Bronchial epithelial cell (primary cell): ENCODE data around the gene LCP2. TPM values are rescaled to one million over a fixed set of nuclear protein-coding genes. Genes with fewer than 3 reads are reported as not detected.

Experiments used
- DNase-seq: peaks from one replicate; pipeline ENCODE4 v3.0.0-alpha.2; 2010; ENCODE audit warnings: low read depth
- FAIRE-seq: peaks from 2 replicates; lab custom pipeline; 2011; peaks lifted over from hg19 to GRCh38; lab: Jason Lieb, UNC
- H3K27me3 ChIP-seq: 2 replicates; pipeline ENCODE4 v1.5.1; 2011; ENCODE audit warnings: low read length; ENCODE audit not compliant: control insufficient read depth, insufficient read depth
- H3K36me3 ChIP-seq: 2 replicates; pipeline ENCODE4 v1.5.1; 2011; ENCODE audit warnings: low read length; ENCODE audit not compliant: control insufficient read depth, insufficient read depth
- H3K4me3 ChIP-seq: 2 replicates; pipeline ENCODE4 v1.5.1; 2011; ENCODE audit warnings: mild to moderate bottlenecking, low read depth, low read length, control low read depth
- total RNA-seq: library from RNA; depleted of rRNA; stranded (reverse); fragments of >200 nt; gene quantifications from 2 replicates; pipeline ENCODE4 v1.2.1, GENCODE V29; 2014
- TF ChIP-seq, protein P1 (sequence below): IDR thresholded peaks from 2 replicates; pipeline ENCODE4 v1.5.1; 2011; ENCODE audit warnings: mild to moderate bottlenecking, moderate library complexity, low read length, control low read depth, inconsistent platforms; ENCODE audit not compliant: insufficient read depth, severe bottlenecking

LCP2 gene
- total RNA-seq, 1 donor from 2014 or later: not detected

DNA sequence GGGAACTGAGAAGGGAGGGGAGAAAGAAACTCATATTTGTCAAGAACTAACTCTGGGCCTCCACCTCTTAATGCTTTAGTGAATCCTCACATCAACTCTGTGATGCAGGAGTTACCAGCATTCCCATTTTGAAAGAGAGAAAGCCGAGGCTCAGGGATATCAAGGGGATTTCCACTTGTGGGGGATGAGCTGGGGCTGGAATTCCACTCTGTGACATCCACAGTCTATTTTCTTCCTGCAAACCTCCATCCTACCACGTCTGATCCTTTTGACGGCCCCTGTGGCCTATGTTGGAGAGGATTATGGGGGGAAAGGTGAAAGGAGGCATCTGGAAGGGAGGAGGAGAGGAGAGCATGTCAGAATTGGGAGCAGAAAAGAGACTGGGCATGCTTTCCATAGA lies 9.0 kb downstream of the LCP2 start:
- Histone ChIP-seq H3K4me3 (no peak overlapping the region), H3K27me3 (no peaks in the 10 kb centered on the region), H3K36me3 (no peaks in the 10 kb centered on the region)
- TF ChIP-seq, protein P1, sequence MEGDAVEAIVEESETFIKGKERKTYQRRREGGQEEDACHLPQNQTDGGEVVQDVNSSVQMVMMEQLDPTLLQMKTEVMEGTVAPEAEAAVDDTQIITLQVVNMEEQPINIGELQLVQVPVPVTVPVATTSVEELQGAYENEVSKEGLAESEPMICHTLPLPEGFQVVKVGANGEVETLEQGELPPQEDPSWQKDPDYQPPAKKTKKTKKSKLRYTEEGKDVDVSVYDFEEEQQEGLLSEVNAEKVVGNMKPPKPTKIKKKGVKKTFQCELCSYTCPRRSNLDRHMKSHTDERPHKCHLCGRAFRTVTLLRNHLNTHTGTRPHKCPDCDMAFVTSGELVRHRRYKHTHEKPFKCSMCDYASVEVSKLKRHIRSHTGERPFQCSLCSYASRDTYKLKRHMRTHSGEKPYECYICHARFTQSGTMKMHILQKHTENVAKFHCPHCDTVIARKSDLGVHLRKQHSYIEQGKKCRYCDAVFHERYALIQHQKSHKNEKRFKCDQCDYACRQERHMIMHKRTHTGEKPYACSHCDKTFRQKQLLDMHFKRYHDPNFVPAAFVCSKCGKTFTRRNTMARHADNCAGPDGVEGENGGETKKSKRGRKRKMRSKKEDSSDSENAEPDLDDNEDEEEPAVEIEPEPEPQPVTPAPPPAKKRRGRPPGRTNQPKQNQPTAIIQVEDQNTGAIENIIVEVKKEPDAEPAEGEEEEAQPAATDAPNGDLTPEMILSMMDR: no peak
- FAIRE-seq (no peak), DNase-seq (no peak)

DNA sequence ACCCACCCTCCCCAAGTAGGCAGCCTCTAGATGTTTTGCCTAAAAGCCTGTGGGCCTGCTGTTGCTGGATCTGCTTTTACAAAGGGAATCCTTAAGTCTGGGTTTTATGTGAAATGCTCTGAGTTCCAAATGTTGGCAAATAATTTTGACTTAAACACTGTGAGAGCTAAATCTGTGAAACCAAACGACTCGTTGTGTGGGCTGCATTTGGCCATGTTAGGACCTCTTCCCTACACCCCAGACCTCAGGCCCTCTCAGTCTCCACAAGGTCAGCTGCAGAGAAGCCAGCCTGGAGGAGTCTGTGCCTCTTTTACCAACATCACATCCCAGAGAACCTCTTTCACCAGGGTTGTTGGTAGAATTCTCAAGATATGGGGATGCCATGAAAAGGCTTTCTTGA lies 9.4 kb downstream of the LCP2 start:
- H3K27me3 ChIP-seq: no peaks in the 10 kb centered on the region
- FAIRE-seq (no peak), DNase-seq (no peak)
- H3K36me3 ChIP-seq: no peaks in the 10 kb centered on the region
- H3K4me3 ChIP-seq: no peak overlapping the region
- TF ChIP-seq, protein P1: no peak

DNA sequence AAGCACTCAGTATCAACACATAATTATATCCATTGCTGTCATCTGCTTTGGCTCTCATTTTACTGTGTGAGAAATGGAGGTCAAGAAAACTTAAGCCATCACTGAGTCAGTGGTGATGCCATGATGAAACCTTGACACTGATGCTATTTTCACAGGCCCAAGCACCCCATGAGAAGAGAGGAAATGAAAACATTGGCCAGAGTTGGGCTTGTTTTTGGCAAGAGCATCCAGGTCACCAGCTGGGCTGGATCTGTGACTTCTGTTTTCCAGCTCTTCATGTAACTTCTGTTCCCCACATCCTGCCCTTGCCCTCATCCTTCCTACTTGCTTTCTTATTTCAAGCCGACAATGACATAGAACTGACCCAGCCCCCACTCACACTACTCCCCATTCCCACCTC lies 10.0 kb downstream of the LCP2 start:
- DNase-seq: no peak
- peak; percentile 60 for FAIRE-seq
- TF ChIP-seq, protein P1: no peak
- H3K27me3 ChIP-seq: no peaks in the 10 kb centered on the region
- H3K36me3 ChIP-seq: no peaks in the 10 kb centered on the region
- H3K4me3 ChIP-seq: no peak overlapping the region

DNA sequence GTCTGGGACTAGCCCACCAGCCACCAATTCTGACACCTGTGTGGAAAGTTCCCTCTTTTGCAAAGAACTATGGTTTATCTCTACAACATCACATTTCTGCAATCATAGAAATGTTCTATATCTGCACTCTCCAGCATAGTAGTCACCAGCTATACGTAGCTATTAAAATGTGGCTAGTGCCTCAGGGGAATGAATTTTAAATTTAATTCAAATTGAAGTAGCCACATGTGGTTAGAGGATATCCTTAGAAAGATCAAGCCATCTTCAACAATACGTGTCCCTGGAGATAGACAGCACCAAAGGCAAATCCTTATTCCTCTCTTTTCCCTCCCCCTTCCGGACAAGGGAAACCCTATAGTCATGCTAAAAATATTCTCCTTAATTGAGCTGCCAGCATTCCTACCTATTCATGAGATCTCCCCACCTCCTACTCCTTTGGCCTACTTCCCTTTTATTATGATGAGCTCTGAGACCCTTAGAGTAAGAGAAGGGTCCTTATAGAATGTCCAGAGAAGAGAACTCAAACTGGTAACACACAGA lies 11.1 kb downstream of the LCP2 start:
- H3K36me3 ChIP-seq: no peaks in the 10 kb centered on the region
- H3K27me3 ChIP-seq: no peaks in the 10 kb centered on the region
- DNase-seq (no peak), FAIRE-seq (no peak)
- TF ChIP-seq, protein P1: no peak
- H3K4me3 ChIP-seq: no peak overlapping the region

DNA sequence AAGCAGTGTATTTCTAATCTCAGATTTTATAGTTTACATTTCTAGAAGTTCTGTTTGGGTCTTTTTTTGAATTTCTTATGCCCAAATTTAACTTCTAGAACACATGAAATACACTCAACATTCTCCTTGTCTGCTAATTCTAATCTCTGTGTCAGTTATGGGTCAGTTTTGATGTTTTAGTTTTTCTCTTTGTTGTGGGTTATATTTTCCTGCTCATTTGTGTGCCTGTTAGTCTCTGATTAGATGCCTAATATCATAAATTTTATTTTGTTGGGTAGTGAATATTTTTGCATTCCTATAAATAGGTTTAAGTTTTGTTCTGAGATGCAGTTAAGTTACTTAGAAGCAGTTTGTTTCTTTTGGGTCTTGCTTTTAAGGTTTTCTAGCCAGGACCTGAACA lies 12.4 kb downstream of the LCP2 start:
- no peak overlapping the region for H3K4me3 ChIP-seq
- no peaks in the 10 kb centered on the region for H3K36me3 ChIP-seq
- TF ChIP-seq, protein P1: no peak
- H3K27me3 ChIP-seq: no peaks in the 10 kb centered on the region
- FAIRE-seq: no peak
- DNase-seq: no peak

DNA sequence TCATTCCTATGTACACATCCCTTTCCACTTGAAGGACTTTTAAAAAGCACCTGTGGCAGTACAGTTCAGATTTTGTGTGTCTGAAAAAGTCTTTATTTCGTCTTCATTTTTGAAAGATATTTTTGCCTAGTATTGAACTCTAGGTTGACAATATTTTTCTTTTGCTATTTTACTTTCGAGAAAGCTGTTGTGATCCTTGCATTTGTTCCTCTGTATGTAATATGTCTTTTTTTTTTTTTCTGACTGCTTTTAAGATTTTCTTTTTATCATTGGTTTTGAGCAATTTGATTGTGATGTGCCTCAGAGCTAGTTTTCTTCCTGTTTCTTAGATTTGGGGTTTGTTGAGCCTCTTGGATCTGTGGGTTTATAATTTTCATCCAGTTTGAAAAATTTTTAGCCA lies 13.3 kb downstream of the LCP2 start:
- peaks cover 2% of the 10 kb centered on the region for H3K27me3 ChIP-seq
- no peak overlapping the region for H3K4me3 ChIP-seq
- FAIRE-seq (no peak), DNase-seq (no peak)
- TF ChIP-seq, protein P1: no peak
- no peaks in the 10 kb centered on the region for H3K36me3 ChIP-seq
